Measurements from ENCODE around the gene CD300LG. TPM values are rescaled to one million over a fixed set of nuclear protein-coding genes. Genes with fewer than 3 reads are reported as not detected.

The CD300LG gene
- total and polyA plus RNA-seq, 2 experiments from 2014 or later, result not detected

DNA sequence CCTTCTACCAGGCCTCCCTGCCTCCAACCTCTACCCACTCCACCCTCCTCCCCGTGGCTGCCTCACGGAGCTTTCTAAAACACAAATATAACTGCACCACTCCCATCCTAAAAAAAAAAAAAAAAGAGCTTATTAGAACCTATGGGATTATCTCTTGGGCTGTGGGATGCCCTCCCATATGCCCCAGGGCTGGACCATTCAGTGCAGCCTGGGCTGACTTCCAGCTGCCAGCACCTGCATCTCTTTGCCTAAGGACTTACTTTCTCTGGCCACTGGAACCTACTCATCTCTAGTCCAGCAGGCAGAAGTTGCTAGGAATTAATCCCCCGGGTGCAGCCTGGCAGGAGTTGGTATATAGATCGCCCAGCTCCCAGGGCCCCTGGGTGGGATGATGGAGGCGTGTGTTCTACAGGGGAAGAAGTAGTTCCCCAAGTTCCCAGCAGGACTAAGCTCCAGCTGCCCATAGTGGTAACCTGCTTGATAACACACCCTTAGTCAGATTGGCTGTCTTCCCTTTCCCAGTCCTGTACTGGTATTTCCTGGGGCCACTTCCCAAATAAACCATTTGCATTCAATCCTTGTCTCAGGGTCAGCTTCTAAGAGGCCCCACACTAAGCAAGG lies 24.3 kb upstream of the CD300LG start (continued):
- TF ChIP-seq, protein P1, sequence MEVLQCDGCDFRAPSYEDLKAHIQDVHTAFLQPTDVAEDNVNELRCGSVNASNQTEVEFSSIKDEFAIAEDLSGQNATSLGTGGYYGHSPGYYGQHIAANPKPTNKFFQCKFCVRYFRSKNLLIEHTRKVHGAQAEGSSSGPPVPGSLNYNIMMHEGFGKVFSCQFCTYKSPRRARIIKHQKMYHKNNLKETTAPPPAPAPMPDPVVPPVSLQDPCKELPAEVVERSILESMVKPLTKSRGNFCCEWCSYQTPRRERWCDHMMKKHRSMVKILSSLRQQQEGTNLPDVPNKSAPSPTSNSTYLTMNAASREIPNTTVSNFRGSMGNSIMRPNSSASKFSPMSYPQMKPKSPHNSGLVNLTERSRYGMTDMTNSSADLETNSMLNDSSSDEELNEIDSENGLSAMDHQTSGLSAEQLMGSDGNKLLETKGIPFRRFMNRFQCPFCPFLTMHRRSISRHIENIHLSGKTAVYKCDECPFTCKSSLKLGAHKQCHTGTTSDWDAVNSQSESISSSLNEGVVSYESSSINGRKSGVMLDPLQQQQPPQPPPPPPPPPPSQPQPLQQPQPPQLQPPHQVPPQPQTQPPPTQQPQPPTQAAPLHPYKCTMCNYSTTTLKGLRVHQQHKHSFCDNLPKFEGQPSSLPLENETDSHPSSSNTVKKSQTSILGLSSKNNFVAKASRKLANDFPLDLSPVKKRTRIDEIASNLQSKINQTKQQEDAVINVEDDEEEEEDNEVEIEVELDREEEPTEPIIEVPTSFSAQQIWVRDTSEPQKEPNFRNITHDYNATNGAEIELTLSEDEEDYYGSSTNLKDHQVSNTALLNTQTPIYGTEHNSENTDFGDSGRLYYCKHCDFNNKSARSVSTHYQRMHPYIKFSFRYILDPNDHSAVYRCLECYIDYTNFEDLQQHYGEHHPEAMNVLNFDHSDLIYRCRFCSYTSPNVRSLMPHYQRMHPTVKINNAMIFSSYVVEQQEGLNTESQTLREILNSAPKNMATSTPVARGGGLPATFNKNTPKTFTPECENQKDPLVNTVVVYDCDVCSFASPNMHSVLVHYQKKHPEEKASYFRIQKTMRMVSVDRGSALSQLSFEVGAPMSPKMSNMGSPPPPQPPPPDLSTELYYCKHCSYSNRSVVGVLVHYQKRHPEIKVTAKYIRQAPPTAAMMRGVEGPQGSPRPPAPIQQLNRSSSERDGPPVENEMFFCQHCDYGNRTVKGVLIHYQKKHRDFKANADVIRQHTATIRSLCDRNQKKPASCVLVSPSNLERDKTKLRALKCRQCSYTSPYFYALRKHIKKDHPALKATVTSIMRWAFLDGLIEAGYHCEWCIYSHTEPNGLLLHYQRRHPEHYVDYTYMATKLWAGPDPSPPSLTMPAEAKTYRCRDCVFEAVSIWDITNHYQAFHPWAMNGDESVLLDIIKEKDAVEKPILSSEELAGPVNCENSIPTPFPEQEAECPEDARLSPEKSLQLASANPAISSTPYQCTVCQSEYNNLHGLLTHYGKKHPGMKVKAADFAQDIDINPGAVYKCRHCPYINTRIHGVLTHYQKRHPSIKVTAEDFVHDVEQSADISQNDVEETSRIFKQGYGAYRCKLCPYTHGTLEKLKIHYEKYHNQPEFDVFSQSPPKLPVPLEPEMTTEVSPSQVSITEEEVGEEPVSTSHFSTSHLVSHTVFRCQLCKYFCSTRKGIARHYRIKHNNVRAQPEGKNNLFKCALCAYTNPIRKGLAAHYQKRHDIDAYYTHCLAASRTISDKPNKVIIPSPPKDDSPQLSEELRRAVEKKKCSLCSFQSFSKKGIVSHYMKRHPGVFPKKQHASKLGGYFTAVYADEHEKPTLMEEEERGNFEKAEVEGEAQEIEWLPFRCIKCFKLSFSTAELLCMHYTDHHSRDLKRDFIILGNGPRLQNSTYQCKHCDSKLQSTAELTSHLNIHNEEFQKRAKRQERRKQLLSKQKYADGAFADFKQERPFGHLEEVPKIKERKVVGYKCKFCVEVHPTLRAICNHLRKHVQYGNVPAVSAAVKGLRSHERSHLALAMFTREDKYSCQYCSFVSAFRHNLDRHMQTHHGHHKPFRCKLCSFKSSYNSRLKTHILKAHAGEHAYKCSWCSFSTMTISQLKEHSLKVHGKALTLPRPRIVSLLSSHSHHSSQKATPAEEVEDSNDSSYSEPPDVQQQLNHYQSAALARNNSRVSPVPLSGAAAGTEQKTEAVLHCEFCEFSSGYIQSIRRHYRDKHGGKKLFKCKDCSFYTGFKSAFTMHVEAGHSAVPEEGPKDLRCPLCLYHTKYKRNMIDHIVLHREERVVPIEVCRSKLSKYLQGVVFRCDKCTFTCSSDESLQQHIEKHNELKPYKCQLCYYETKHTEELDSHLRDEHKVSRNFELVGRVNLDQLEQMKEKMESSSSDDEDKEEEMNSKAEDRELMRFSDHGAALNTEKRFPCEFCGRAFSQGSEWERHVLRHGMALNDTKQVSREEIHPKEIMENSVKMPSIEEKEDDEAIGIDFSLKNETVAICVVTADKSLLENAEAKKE (CRISPR knock-in tag; IDR thresholded peaks at IDR 0.05), result no peak
- TF ChIP-seq EZH2phosphoT487 (IDR thresholded peaks at IDR 0.05; ENCODE audit: unreplicated experiment), result no peak
- no peak for TF ChIP-seq CREB1 (CRISPR knock-in tag; IDR thresholded peaks at IDR 0.05; ENCODE audit: low read depth)
- TF ChIP-seq ZNF114 (CRISPR knock-in tag; IDR thresholded peaks at IDR 0.05), result no peak
- TF ChIP-seq POLR2AphosphoS5 (IDR thresholded peaks at IDR 0.05; ENCODE audit: low read depth), result no peak

DNA sequence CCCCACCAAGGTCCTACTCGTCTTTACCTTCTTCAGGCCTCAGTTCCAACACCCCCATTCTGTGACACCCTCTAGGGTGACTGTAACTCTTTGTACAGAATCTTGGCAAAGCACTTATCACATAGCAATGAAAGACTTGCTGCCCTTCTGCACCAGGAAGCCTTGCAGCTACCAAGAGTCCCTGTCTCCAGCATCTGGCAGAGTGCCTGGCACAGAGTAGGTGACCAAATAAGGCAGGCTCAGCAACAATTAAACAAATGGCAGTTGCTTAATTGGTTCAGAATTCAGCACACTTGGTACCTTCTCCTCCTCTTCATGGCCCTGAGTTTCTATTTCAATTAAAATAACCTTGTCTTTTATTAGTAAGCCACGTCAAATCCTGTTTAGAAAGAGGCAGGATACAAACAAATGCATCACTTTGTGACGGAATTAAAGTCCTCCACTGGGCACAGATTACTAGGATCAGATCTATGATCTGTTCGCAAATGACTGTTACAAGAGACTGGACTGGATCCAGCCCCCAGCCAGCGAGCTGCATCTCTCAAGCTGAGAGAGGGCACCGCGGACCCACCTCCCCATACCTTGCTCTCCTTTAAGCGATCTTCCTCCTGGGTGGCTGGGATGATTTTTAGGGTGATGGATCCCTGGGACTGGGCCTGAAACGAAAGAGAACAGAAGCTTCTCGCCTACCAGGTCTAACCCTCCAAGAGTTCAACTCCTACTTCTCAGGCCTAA lies 23.5 kb upstream of the CD300LG start:
- Mint-ChIP-seq H3K4me1 (no peaks in the 10 kb centered on the region), H3K36me3 (ENCODE audit: low read depth) (peaks cover 4% of the 10 kb centered on the region; the same call in 1 of the 3 replicates), H3K9me3 (no peaks in the 10 kb centered on the region), H3K4me3 (no peak overlapping the region), H3K27ac (no peak overlapping the region), H3K27me3 (ENCODE audit: insufficient read depth, low read depth, poor library complexity) (no peaks in the 10 kb centered on the region)
- no peak overlapping the region for H3K4me3 ChIP-seq
- H2AFZ ChIP-seq, result no peak overlapping the region
- no peaks in the 10 kb centered on the region for H3K27me3 ChIP-seq (ENCODE audit: insufficient read depth)
- DNase-seq (ENCODE audit: low spot score) (no peak), ATAC-seq (no peak)
- no peaks in the 10 kb centered on the region for H3F3A ChIP-seq (replicated peaks; ENCODE audit: low read depth)
- no peaks in the 10 kb centered on the region for H3K79me2 ChIP-seq (replicated peaks; ENCODE audit: insufficient read depth)
- no peak overlapping the region for H3K27ac ChIP-seq (ENCODE audit: low read depth)
- H3K9me2 ChIP-seq (ENCODE audit: insufficient read depth), result no peaks in the 10 kb centered on the region
- H3K36me3 ChIP-seq (ENCODE audit: insufficient read depth), result no peaks in the 10 kb centered on the region
- no peak overlapping the region for H3K4me2 ChIP-seq
- no peaks in the 10 kb centered on the region; the same call in 1 of the 2 replicates for H4K20me1 ChIP-seq (replicated peaks; ENCODE audit: insufficient read depth)
- no peaks in the 10 kb centered on the region for H3K4me1 ChIP-seq (ENCODE audit: insufficient read depth)
- no peak for TF ChIP-seq POLR2AphosphoS5 (IDR thresholded peaks at IDR 0.05; ENCODE audit: low read depth)
- TF ChIP-seq EZH2phosphoT487 (IDR thresholded peaks at IDR 0.05; ENCODE audit: unreplicated experiment), result no peak
- TF ChIP-seq, protein P1 (CRISPR knock-in tag; IDR thresholded peaks at IDR 0.05), result no peak
- TF ChIP-seq JUNB (IDR thresholded peaks at IDR 0.05; ENCODE audit: unreplicated experiment), result no peak

Measured in GM23338 (cell line).